NCI-H1417 (cell line): Measurements from ENCODE around the gene YPEL4.
"Not testable (repeated sequence)": the region's sequence is repeated elsewhere in the genome, so short reads cannot be mapped to it uniquely, and the experiment has no call there.

Experiments used
- DNase-seq, 3 experiments: peaks; one replicate each; lab custom pipeline; 2025; lab: John Stamatoyannopoulos, UW

The YPEL4 gene

GRCh38 chr11:57649826-57650738 is at the start of gene YPEL4:
TSS of gene YPEL4 (minus strand) at chr11:57649912. CDS start at chr11:57647107, 2,805 bp downstream.
- peak in 2 of 3 experiments; percentile 54 to 71 for DNase-seq

GRCh38 chr11:57698843-57699365 is 49.2 kb upstream of the YPEL4 start:
- no peak for DNase-seq

- not testable (repeated sequence) for DNase-seq
These were observed 40.8 kb upstream of the YPEL4 start for GRCh38 chr11:57690474-57690873.

GRCh38 chr11:57681168-57681567 is 31.5 kb upstream of the YPEL4 start:
- no peak for DNase-seq

- no peak for DNase-seq
These were observed 30.8 kb upstream of the YPEL4 start for GRCh38 chr11:57680552-57680874.

- no peak for DNase-seq
These were observed 29.7 kb upstream of the YPEL4 start for GRCh38 chr11:57679396-57679795.

GRCh38 chr11:57675176-57675941 is 25.6 kb upstream of the YPEL4 start:
- no peak for DNase-seq

- no peak for DNase-seq
These were observed 24.5 kb upstream of the YPEL4 start for GRCh38 chr11:57674251-57674650.

- no peak for DNase-seq
These were observed 18.7 kb upstream of the YPEL4 start for GRCh38 chr11:57668434-57668782.

GRCh38 chr11:57667736-57668433 is 18.2 kb upstream of the YPEL4 start, which contains the start of gene ZDHHC5:
TSS of gene ZDHHC5 (plus strand) at chr11:57668114. CDS start at chr11:57673091, 4,977 bp downstream.
- DNase-seq: peak; percentile 98 to 100 (median 100)

- peak; percentile 96 to 100 (median 100) for DNase-seq
These were observed 17.5 kb upstream of the YPEL4 start for GRCh38 chr11:57667117-57667735.

- DNase-seq: no peak
These were observed 14.3 kb upstream of the YPEL4 start for GRCh38 chr11:57663975-57664374.

GRCh38 chr11:57662893-57663292 is 13.2 kb upstream of the YPEL4 start:
- DNase-seq: no peak

GRCh38 chr11:57659669-57660068 is 10.0 kb upstream of the YPEL4 start:
- no peak for DNase-seq

GRCh38 chr11:57658023-57658361 is 8.3 kb upstream of the YPEL4 start:
- no peak for DNase-seq

- DNase-seq: peak; percentile 98 to 100 (median 99)
These were observed 7.7 kb upstream of the YPEL4 start, which contains the start of gene CLP1 for GRCh38 chr11:57657194-57658022. TSS of gene CLP1 (plus strand) at chr11:57657762. CDS start at chr11:57659477, 1,715 bp downstream.

- DNase-seq: no peak
These were observed 7.1 kb upstream of the YPEL4 start for GRCh38 chr11:57656885-57657193.

GRCh38 chr11:57653163-57653562 is 3.5 kb upstream of the YPEL4 start:
- DNase-seq: no peak

- no peak for DNase-seq
These were observed 3.0 kb upstream of the YPEL4 start for GRCh38 chr11:57652662-57653061.

- not testable (repeated sequence) for DNase-seq
These were observed 2.5 kb upstream of the YPEL4 start for GRCh38 chr11:57652230-57652629.

- no peak for DNase-seq
These were observed 1.7 kb upstream of the YPEL4 start for GRCh38 chr11:57651408-57651807.
